Mammary epithelial cell (primary cell): ENCODE measurements around the gene HLA-DOB.

Source experiments
- EZH2 ChIP-seq: IDR thresholded peaks from 2 replicates; pipeline ENCODE4 v1.6.1; 2012; ENCODE audit warnings: low read length, inconsistent platforms, borderline replicate concordance
- TF ChIP-seq, protein P1 (sequence below), 2 donors: IDR thresholded peaks in 1 of 2; conservative IDR thresholded peaks in 1 of 2; 2 replicates each; pipeline ENCODE4 v1.5.1; 2011 to 2012; ENCODE audit warnings: inconsistent platforms in 2 of 2, low read length in 2 of 2, mild to moderate bottlenecking in 2 of 2, control low read depth in 1 of 2, low read depth in 1 of 2; ENCODE audit not compliant: insufficient read depth in 1 of 2; ENCODE audit errors: extremely low read depth in 1 of 2

DNA sequence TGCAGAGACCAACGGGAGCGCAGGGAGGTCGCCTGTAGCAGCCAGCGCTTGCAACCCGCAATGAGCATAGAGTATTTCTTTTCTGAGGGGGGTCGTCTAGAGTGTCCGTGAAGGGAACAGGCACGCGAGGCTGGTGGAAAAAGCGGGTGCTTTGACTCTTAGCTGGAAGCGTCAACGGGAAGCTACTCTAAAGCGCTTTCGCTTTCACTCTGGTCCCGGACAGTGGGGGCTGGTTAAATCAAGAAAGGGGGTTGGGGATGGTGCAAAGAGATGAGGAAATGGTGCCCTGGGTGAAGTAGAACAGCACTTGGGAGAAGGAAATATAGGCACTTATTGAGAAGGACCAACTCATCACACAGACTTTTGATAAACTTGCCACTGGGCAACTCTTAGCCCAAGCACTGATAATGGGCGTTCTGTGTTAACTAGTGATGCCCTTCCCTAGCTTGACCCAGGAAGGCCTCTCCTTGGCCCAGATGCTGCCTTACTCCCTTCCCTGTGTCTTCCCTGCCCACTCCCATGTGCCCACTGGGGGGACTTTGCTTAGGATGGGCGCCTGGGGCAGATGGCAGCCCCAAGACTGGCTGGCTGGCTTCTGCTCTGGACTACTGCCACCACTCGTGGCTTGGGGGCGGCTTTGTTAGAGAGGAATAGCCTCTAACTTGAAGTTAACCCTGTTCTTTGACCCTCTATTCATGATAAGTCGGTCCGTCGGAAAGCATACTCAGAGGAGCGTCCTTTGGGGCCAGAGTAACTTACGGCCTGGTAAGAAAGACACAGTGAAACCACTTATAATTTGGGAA lies 37.8 kb upstream of the HLA-DOB start:
- TF ChIP-seq, protein P1, sequence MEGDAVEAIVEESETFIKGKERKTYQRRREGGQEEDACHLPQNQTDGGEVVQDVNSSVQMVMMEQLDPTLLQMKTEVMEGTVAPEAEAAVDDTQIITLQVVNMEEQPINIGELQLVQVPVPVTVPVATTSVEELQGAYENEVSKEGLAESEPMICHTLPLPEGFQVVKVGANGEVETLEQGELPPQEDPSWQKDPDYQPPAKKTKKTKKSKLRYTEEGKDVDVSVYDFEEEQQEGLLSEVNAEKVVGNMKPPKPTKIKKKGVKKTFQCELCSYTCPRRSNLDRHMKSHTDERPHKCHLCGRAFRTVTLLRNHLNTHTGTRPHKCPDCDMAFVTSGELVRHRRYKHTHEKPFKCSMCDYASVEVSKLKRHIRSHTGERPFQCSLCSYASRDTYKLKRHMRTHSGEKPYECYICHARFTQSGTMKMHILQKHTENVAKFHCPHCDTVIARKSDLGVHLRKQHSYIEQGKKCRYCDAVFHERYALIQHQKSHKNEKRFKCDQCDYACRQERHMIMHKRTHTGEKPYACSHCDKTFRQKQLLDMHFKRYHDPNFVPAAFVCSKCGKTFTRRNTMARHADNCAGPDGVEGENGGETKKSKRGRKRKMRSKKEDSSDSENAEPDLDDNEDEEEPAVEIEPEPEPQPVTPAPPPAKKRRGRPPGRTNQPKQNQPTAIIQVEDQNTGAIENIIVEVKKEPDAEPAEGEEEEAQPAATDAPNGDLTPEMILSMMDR (conservative IDR thresholded peaks at IDR 0.05 in 1 of 2, IDR thresholded peaks at IDR 0.05 in 1 of 2; ENCODE audit: extremely low read depth in 1 of 2, insufficient read depth in 1 of 2, low read depth in 1 of 2, low read length in 2 of 2): no peak
- TF ChIP-seq EZH2: no peak
